Measurements from ENCODE around the gene OTX2.

GRCh38 chr14:56815745-56816144, 5.5 kb upstream of the OTX2 start:
- TF ChIP-seq CTCF (conservative IDR thresholded peaks at IDR 0.05 in 1 of 2, IDR thresholded peaks at IDR 0.05 in 1 of 2; ENCODE audit: low read depth in 1 of 2, low read length in 2 of 2): no peak
- TF ChIP-seq EZH2 (IDR thresholded peaks at IDR 0.05; ENCODE audit: low read length, missing control alignments): no peak
